CD4-positive, alpha-beta T cell treated with Interferon gamma for 1 hour (primary cell): Measurements from ENCODE around the gene GIT2.
"Not testable (repeated sequence)": the region's sequence is repeated elsewhere in the genome, so short reads cannot be mapped to it uniquely, and the experiment has no call there.

ENCODE experiments used
- DNase-seq: peaks from one replicate; pipeline ENCODE4 v3.0.0-alpha.2; 2020

The GIT2 gene

GRCh38 chr12:109995686-109996482 lies at the start of gene GIT2:
Gene GIT2 (minus strand): TSS chr12:109996368. CDS start chr12:109996224, 144 bp downstream.
- peak; percentile 95 for DNase-seq

DNA sequence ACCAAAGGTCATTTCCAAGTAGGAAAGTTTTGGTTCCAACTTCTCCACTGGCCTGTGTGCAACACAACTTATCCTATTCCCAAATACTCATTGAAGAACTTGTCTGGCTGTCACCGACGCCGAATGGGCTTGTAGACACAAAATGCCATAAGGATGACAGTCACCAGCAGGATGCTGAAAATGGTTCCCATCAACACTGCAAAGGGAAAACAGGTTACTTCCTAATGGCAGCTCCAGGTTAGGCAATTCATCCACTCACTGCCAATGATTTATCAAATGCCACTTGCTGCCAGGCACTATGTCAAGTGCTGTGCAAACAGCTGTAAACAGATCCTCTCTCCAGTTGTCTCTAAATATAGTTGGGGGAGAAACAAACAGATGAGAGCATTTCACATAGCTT lies 46.1 kb upstream of the GIT2 start:
- no peak for DNase-seq

DNA sequence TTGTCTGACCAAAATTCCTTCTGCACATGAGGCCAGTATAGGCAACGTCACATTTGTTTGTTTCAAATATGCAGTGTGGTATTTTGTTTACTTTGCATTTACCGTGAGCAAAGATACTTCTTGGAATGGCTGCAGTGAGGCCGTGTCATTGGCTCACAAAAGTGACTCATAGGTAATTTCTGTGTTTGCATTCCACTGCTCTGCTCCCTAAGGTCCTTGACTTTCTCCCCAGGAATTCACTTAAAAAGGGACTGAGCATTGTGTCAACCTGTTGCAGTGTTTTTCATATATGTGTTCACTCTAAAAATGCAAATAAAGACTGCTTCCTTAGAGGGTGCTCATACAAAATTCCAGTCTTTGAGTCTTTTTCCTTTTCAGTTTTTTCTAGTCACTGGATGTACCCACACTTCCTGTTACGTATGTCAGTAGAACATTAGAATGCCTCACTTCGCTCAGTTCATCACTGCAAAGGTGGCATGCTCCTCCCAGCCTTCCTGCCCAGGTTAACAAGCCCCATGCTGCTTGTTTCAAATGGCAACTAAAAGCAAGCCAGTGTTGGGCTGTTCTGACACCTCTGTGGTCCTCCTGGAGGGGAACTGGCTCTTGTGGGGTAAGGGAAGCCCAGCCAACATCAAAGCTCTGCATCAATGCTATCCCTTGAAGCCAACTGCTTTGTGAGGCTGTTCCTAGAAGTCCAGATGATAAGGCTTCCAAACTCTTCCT lies 43.1 kb upstream of the GIT2 start:
- no peak for DNase-seq

DNA sequence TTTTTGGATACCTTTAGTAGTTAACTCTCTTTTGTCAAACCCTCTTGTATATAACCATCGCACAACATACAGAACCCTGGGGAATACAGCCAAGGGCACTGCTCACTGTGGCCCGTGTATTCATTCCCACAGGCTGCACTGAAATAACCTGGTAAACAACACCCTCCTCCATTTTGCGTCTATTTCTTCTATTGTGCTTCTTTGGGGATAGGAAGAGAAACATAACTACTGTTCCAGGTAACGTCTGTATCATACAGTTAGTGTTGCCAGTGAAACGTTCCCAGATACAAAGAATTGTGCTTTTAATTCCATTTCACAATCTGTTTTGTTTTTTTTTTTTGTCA lies 42.5 kb upstream of the GIT2 start:
- no peak for DNase-seq

- DNase-seq: no peak
These were observed 41.1 kb upstream of the GIT2 start for GRCh38 chr12:110037315-110037714.

- DNase-seq: no peak
These were observed 39.5 kb upstream of the GIT2 start for GRCh38 chr12:110035534-110036104.

DNA sequence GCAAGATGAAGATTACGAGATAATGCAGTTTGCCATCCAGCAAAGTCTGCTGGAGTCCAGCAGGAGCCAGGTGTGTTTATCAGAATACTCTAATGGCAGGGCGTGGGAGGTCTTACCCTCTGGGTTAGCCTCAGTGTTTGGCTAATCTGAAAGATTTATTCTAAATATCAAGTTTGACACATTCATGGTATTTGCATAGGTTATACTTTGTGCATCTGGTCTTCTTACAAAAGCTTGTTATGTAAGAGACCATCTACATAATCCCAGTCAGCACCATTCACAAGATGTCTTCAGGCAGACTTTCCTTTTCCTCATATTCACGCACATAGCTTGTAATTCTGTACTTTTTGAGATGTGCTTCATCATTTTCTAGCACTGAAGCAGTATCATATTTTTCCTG lies 37.7 kb upstream of the GIT2 start:
- DNase-seq: no peak

DNA sequence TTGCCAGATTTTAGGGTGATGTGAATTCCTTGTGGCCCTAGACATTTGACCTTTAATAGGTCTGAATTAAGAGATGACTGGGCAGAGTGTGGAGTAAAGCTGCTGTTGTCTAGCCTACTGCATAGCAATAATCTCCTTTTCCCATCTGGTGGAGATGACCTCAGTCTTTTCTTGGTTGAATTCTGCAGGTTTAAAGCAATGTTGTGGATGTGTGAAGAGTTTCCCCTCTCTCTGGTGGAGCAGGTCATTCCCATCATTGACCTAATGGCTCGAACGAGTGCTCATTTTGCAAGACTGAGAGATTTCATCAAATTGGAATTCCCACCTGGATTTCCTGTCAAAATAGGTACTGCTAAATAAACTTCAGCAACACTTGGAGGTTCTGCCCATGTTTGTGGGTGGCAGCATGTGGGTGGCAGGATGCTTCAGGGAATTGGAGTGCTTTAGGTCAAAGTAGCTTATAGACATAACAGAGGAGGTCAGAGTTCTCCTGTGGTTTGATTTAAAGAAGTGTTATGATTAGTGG lies 33.2 kb upstream of the GIT2 start:
- DNase-seq: no peak

DNA sequence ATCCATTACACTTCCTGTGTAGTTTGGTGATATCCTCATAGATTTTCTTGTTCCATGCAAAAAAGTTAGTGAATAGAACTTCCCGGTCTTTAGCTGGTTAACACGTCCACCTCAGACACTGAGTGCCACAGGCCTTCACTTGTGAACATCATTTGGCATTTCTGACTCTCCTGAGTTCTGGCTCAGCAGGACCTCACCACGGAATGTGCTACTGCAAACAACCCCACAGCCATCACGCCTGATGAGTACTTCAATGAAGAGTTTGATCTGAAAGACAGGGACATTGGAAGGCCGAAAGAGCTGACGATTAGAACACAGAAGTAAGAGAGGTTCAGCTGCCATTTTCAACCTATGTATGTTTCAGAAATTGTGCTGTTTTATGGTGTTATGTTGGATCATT lies 32.2 kb upstream of the GIT2 start:
- no peak for DNase-seq

GRCh38 chr12:110024051-110024450 lies 27.9 kb upstream of the GIT2 start:
- DNase-seq: no peak

- DNase-seq: no peak
These were observed 27.2 kb upstream of the GIT2 start for GRCh38 chr12:110023059-110023980.

- DNase-seq: no peak
These were observed 24.8 kb upstream of the GIT2 start for GRCh38 chr12:110020956-110021355.

DNA sequence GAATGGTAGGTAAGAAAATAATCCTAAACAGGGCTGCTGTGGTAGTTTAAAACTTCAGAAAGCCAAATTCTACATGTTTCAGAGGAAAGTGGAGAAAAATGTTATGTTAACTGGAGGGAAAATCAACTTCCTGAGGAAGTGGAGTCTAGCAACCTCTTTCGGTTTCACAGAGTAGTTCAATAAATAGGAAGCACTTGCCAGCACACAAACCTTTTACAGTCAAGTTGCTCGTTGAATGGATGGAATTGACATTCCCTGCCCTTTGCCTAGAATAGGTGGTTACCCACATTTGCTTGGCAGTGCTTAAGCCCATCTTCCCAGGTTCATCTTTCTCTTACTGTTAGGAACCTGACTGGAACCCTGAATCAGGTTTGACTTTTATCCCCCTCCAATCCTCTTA lies 19.0 kb upstream of the GIT2 start:
- DNase-seq: no peak

- DNase-seq: no peak
These were observed 16.5 kb upstream of the GIT2 start for GRCh38 chr12:110012659-110013058.

DNA sequence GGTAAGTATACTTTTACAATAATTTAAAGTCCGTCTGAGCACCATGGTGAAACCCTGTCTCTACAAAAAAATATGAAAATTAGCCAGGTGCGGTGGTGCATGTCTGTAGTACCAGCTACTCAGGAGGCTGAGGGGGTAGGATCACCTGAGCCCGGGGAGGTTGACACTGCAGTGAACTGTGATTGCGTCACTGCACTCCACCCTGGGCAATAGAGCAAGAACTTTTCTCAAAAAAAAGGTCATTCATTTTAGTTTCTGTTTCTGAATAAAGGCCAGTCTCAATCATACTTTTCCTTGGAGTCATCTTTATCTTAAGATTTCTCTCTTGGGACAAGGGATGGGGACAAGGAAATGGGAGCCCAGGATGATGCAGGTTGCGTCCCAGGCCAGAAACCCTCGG lies 16.0 kb upstream of the GIT2 start:
- peak; percentile 79 for DNase-seq

DNA sequence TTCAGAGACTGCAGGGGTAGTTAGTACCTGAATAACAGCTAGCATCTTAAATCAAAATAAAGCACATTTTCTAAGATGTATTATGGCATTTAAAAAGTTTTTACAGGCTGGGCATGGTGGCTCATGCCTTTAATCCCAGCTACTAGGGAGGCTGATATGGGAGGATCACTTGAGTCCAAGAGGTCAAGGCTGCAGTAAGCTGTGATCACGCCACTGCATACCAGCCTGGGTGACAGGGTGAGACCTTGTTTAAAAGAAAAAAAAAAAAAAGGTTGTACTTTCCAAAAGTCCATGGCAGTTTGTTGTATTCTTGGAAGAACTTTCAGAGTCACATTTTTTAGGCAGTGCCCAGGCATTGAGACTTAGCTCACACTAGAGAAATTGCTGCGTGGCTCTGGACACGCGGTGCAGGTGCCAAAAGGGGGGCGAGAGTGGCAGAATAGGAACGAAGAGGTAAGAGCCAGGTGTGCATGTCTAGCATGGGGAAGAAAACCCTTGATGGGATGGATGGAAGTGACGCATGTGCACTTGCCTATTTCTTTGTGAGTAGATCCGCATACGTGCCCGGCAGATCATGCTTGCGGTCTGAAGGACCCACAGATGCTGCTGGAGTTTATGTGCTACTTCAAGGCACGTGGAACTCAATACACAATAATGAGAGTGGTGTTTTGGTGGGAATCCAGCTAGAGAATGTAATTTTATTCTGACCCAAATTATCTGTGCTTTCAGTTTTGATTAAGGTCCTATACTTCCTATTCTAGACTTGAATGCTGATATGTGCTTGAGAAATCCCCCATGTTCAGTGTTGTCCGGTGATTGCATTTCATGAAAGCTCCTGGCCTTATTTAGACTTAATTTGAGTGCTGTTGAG lies 14.9 kb upstream of the GIT2 start:
- peak; percentile 18 for DNase-seq

GRCh38 chr12:110008681-110009398 lies 12.7 kb upstream of the GIT2 start:
- not testable (repeated sequence) for DNase-seq

DNA sequence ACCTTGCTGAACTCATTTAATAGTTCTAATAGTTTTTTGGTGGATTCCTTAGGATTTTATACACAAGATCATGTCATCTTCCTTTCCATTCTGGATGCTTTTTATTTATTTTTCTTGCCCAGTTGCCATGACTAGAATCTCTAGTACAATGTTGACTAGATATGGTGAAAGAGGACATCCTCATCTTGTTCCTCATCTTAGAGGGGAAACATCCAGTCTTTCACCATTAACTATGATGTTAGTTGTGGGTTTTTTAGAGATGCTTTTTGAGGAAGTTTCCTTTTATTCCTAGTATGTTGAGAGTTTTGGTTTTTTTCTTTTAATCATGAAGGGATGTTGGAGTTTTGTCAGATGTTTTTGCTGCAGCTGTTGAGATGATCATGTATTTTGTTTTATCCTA lies 11.7 kb upstream of the GIT2 start:
- DNase-seq: no peak

GRCh38 chr12:110006115-110006514 lies 9.9 kb upstream of the GIT2 start:
- DNase-seq: no peak

DNA sequence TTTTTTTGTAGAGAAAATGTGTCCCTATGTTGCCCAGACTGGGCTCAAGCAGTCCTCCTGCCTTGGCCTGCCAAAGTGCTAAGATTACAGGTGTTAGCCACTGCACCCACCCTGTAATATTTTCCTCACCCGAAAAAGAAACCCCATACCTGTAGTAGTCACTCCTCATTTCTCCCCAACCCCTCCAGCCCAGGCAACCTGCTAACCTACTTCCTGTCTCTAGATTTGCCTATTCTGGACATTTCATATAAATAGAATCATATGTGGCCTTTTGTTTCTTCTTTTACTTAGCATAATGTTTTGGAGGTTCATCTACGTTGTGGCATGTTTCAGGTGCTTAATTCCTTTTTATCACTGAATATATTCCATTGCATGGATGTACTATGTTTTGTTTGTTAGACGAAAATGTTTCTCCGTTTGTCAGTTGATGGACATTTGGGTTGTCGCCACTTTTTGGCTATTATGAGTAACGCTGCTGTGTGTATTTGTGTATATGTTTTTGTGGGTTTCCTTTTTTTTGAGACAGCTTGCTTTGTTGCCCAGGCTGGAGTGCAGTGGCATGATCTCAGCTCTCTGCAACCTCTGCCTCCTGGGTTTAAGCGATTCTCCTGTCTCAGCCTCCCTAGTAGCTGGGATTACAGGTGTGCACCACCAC lies 9.3 kb upstream of the GIT2 start:
- no peak for DNase-seq

- no peak for DNase-seq
These were observed 8.4 kb upstream of the GIT2 start for GRCh38 chr12:110004598-110004997.
